NCI-H2171 treated with DMSO at 0.1 percent for 48 hours (cell line): ENCODE data around the gene ADCY10.
"Not testable (repeated sequence)": the region's sequence is repeated elsewhere in the genome, so short reads cannot be mapped to it uniquely, and the experiment has no call there.

Source experiments
- DNase-seq: peaks from one replicate; lab custom pipeline; 2025; lab: John Stamatoyannopoulos, UW

Gene ADCY10, protein sequence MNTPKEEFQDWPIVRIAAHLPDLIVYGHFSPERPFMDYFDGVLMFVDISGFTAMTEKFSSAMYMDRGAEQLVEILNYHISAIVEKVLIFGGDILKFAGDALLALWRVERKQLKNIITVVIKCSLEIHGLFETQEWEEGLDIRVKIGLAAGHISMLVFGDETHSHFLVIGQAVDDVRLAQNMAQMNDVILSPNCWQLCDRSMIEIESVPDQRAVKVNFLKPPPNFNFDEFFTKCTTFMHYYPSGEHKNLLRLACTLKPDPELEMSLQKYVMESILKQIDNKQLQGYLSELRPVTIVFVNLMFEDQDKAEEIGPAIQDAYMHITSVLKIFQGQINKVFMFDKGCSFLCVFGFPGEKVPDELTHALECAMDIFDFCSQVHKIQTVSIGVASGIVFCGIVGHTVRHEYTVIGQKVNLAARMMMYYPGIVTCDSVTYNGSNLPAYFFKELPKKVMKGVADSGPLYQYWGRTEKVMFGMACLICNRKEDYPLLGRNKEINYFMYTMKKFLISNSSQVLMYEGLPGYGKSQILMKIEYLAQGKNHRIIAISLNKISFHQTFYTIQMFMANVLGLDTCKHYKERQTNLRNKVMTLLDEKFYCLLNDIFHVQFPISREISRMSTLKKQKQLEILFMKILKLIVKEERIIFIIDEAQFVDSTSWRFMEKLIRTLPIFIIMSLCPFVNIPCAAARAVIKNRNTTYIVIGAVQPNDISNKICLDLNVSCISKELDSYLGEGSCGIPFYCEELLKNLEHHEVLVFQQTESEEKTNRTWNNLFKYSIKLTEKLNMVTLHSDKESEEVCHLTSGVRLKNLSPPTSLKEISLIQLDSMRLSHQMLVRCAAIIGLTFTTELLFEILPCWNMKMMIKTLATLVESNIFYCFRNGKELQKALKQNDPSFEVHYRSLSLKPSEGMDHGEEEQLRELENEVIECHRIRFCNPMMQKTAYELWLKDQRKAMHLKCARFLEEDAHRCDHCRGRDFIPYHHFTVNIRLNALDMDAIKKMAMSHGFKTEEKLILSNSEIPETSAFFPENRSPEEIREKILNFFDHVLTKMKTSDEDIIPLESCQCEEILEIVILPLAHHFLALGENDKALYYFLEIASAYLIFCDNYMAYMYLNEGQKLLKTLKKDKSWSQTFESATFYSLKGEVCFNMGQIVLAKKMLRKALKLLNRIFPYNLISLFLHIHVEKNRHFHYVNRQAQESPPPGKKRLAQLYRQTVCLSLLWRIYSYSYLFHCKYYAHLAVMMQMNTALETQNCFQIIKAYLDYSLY (N-terminal part only)

DNA sequence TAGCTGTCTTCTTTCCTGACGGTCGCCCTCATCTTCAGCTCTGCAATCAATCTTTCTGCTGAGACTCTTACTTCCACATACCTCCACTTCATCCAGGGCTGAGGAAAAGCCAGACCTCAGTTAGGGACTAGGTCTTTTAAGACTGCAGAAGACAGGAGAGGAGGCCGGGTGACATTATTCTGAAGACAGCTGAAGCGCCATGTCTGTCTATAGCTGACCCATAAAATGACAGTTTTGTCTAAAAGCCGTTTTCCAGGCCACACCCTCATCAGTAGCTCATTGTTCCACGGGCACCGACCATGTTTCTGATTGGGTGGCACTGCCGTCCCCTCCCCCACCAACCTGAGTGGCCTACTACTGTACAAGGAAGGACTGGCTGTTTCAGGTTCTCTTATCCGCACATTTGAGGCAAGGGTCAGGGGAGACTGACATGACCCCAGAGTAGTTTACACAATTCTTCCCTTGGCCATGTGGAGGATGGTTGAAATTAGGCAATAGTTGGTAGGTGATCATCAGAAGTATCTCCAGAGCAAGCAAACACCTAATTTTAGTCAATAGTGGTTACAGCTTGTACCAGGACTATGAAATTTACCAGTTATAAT, at the start of gene ADCY10:
TSS of gene ADCY10 (minus strand) at position 240 of the 602 bp plus-strand sequence. CDS start 8,994 bp downstream, outside the sequence.
- DNase-seq: no peak

DNA sequence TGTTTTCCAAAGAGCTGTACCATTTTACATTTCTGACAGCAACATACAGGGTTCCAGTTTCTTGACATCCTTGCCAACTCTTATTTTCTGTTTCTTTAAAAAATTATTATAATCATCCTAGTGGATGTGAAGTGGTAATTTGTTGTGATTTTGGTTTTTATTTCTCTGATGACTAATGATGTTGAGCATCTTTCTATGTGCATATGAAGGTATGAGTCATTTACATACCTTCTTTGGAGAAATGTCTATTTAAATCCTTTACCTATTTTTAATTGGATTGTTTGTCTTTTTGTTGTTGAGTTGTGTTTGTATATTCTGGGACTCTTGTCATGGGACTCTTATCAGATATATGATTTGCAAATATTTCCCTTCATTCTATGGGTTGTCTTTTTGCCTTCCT, 43.8 kb upstream of the ADCY10 start:
- DNase-seq: no peak

DNA sequence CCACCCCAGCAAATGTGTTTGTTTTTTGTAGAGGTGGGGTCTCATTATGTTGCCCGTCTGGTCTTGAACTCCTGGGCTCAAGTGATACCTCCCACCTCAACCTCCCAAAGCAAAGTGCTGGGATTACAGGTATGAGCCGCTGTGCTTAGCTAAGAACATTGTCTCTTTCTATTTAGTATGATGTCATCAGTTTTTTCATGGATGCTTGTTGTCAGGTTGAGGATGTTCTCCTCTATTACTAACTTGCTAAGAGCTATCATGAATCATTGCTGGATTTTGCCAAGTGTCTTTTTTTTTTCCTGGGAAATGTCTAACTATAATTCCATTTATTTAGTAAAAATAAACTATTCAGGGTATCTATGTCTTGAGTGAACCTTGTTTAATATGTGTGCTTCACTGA, 42.0 kb upstream of the ADCY10 start:
- DNase-seq: no peak

DNA sequence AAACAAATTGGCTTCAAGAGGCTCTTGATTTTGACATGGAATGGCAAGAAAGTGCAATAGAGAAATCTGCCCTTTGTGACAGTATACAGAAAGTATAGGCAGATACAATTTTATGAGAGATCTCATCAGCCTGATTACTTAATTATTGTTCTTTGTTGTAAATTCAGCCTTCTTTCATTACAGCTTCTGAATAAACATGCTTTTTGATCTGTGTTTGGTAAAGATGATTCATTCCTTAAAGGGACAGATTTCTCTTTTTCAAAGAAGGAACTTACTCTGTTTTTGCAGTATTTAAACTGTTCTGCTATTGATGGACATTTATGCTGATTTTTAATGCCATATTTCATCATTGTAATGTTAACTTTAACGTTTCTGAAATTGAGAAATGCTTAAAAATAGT, 36.6 kb upstream of the ADCY10 start:
- no peak for DNase-seq

DNA sequence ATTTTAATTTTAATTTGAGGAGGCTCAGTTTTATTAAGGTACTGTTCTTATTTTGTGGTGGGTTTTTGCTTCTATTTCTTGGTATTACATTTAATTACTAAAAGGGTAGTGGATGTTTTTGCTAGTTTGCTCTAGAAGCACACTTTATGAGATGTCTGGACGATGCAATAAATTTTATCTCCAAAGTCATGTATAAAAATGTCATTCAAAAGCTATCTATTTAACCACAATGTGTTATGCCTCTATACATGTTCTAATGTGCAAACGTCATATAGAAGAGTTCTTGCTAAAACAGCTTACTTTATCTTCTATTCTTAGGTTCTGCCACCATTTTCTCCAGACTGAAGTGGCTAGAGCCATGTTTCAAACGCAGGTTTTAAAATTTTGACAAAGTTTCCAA, 35.9 kb upstream of the ADCY10 start:
- no peak for DNase-seq

DNA sequence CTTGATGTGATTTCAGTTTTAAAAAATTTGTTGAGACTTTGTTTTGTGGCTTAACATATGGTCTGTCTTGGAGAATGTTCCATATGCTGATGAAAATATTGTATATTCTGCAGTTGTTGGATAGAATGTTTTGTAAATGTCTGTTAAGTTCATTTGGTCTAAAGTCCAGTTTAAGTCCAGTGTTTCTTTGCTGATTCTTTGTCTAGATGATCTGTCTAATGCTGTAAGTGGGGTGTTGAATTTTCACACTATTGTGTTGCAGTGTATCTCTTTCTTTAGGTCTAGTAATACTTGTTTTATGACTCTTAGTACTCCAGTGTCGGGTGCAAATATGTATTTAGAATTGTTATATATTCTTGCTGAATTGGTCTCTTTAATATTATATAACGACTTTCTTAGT, 33.8 kb upstream of the ADCY10 start:
- no peak for DNase-seq

DNA sequence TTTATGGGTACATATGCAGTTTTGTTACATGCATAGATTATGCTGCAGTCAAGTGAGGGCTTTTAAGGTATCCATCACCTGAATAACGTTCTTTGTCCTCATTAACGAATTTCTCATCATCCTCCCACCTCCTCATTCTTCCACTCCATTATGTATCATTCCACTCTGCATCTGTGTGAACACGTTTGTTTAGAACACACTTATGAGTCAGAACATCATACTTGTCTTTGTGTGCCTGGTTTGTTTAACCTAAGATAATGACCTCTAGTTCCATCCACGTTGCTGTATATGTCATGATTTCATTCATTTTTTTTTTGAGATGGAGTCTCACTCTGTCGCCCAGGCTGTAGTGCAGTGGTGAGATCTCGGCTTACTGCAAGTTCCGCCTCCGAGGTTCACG, 29.6 kb upstream of the ADCY10 start:
- DNase-seq: no peak

DNA sequence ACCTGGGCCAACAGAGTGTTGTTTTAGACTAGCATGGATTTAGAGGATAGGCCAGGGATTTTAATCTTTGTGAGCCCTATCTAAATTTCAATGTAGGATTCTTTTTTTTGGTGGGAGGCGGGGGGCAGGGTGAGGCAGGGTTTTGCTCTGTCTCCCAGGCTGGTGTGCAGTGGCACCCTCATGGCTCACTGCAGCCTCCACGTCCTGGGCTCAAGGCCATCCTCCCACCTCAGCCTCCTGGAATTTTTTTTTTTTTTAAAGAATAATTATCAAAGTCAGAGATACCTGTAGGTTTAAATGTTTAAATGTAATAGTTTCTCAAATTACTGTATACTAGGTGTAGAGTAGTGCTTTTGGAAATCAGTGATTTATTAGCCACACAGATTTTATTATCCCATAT, 26.3 kb upstream of the ADCY10 start:
- no peak for DNase-seq

DNA sequence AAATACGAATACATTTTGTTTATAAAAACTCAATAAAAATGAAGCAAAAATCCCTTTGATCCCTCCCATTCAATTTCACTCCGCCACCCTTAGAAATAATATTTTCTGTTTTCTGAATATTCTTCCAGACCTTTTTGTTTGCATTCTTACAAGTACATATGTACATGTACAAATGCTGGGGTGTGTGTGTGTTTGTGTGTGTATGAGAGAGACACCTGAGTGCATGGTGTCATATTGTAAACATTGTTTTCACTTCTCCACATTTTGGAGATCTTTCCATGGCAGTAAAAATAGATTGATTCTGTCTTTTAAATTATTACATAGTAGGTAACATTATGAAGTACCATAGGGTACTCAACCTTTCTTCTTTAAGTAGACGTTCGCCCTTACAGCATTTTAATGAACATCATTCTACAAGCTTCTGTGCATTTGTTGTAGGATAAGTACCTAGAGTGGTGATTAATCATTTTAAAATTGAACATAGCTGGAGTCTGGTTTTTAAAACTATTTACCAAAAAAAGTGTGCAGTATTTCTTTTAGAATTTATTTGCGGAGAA, 24.2 kb upstream of the ADCY10 start:
- DNase-seq: no peak

DNA sequence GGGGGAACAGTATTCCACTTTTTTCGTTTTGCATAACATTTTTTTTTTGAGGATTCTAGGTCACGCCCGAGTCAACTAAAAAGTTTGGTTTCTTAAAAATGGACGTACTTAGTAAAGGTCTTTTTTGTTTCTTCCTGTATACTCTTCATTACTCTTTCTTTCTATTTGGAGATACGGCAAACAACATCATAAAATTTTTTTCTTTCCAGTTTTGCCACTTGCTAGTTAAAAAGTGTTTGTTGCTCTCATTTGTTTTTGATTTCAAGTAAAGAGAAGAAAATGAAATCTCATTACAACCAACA, 23.7 kb upstream of the ADCY10 start:
- no peak for DNase-seq

DNA sequence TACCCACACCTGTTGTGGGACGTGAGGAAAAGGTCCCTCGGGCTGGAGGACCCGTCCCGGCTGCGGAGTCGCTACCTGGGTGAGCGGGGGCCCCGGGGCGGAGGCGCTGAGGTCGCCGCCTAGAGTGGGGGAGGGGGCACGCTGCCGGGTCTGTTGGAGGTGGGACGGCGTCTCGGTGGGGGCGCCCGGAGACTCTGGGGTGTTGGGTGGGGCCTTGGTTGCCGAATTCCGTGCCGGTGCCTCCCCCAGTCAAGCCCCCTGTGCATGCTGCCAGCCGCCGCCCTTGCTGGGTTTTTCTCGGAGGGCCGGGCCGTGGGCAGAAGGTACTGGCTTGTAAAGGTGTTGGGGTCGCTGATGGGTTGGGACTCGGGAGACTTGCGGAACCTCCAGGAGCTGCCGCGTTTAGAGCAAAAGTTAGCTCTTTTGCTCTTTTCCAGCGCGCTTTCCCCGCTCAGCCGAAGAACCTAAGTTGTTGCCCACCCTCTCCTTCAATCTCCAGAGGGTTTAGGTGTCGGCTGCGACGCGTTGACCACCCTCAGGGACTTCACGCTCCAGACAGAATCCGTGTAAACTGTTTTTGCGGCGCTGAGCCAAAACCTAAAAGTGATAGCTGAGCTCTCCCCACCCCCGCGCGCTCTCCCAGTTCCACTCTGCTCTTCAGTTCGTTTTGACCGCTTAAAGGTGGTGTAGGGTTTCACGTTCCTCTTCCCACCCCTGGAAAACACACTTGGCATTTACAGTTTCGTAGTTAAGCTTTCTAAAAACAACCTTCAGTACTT, 23.2 kb upstream of the ADCY10 start, which contains the start of gene MPC2:
TSS of gene MPC2 (minus strand) at position 143 of the 779 bp plus-strand sequence. CDS start 1,231 bp downstream, outside the sequence.
- peak; percentile 70 for DNase-seq

DNA sequence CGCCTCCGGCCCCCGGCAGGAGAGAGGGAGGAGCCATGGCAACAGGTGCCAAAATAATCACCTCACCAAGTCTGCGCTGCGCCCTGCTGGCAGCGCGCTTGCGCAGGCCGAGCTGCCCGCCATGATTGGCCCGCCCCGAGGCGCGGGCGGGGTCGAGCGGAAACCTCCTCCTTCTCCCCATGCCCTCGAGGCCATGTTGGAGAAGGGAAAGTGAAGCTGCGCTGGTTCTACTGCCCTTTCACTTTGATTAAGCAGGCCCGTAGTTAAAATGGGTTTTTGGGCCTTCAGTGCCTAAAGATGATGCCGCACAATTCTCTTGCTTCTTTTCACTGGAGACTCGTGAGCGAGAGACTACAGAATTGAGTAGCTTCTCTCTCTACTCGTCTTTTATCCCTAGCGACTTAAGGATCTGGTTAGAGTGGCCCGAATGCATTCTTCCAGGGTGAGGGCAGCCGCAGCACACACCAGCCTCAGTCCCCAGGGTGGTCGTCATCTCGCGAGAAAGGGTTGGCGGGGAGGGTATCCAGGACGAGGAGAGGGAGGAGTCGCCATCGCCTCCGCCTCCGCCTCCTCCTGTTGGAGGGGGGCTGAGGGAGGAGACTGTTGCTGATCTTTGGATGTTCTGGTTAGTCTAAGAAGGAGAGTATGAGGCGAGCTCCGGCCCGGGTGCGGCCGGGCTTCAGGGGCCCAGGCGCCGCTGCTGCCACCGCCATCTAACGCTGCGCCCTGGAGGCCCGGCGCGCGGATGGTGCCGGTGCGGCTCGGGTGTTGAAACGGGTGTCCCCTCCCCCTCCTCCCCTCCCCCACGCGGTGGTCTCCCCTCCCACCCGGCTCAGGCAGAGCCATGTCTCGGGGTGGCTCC, 22.4 kb upstream of the ADCY10 start, which contains the start of gene DCAF6:
TSS of gene DCAF6 (plus strand) at position 616 of the 862 bp plus-strand sequence. CDS start at position 845, 229 bp downstream.
- DNase-seq: peak; percentile 96

DNA sequence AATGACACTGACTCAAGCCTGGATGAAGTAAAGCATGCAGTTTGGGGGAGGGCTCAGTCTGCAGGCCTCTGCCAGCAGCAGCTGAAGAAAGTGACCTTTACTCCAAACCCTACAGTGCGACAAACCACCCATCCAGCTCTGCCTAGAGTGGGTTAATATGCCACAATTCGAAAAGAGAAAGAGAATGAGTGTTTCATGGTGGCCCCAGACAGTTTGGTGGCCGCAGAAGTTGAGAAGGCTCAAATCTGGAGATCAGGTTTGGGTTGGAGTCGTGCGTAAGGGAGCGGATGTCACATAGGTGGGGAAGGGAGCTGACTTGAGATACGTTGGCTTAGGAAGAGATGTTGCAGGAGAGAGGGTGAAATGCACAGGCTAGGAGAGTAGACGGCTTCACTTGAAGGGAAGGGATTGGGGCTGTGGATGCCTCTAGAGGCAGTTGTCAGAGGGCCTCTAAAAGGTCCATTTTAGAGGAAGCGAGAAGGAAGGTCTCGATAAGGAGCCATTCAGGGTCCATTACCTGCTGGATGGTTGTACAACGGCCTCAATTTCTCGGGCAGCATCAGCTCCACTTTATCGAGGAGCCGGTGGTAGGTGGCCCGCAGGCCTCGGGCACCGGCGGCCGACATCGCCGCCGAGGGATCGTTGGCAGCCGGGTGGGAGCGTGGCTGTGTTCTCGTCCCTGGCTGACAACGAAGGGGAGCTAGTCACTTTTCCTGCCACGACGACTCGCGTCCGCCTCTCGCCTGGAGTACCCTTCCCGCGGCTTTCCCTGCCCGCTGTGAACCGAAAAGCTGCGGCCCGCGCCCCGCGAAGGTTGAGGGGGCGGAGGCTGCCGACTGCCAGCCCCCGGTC, 21.5 kb upstream of the ADCY10 start:
- peak; percentile 64 for DNase-seq

DNA sequence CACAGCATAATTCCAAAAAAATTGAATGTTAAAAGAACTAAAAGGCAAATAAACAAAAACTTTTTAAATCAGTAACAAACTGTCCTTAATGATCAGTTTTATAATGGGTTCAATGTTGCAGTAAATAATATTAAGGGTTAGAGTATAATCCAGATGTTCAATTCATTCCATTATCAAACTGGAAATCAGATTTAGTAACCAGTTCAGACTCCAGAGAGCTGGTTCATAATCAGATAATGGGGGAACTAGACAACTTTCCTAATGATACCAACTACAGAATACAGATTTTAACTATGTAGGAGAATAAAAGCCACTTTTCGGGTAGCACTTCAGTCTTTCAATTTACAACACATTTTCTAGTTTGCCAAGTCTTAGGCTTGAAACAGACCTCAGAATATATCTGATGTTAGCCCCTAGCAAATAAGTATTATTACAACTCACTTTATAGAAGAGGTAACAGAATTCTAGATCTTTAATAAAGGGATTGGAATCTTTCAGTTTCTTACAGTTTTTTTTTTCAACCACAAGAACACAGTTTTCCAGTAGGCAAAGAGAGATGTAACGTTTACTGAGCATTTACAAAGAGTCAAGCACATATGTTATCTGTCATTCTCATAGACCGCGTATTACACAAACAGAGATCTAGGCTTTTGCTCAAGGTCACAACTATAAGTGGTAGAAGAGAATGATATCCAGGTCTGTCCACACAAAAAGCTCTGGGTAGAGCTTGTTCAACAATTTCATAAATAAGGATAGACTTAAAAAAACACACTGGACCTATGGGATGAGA, 20.7 kb upstream of the ADCY10 start:
- peak; percentile 24 for DNase-seq

DNA sequence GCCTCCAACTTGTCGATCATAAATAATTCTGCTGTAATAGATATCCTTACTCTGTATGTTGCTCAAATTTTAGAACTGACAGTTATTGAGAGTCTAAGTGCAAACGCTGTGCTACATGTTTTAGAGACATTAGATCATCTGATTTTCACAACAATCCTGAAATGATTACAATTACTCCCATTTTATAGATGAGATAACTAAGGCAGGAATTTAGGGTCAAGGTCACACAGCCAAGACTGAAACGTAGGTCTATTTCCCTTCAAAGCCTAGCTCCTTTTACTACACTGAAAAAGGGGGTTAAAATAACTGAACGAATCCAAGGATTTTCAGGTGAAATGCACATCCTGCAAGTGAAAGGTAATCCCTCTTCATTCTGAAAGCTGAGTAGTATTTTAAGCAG, 19.9 kb upstream of the ADCY10 start:
- DNase-seq: no peak

DNA sequence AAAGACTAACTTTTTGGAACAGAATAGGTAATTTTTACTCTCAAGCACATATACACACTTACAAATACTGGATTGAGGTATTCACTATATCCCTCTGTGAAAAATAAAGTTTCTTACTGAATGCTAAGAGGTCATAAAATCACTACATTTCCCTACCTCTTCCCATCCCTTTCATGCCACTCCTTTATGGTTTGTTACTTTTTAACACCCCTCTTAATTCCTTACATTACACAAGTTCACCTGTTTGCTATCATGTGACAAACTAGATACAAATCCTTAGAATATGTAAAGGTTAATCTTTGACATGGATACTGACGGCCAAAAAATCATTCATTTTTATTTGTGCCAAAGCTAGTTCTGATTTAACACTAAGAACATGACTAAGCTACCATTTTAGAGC, 15.8 kb upstream of the ADCY10 start:
- DNase-seq: no peak

DNA sequence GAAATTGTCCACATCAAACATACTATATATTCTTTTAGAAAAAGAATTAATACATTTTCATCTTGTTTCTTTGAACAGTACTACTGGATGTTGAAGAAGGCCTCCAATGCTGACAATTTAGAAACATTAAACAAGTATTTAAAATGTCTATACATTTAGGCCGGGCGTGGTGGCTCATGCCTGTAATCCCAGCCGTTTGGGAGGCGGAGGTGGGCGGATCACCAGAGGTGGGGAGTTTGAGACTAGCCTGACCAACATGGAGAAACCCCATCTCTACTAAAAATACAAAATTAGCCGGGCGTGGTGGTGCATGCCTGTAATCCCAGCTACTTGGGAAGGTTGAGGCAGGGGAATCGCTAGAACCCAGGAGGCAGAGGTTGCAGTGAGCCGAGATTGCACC, 15.0 kb upstream of the ADCY10 start:
- DNase-seq: not testable (repeated sequence)

DNA sequence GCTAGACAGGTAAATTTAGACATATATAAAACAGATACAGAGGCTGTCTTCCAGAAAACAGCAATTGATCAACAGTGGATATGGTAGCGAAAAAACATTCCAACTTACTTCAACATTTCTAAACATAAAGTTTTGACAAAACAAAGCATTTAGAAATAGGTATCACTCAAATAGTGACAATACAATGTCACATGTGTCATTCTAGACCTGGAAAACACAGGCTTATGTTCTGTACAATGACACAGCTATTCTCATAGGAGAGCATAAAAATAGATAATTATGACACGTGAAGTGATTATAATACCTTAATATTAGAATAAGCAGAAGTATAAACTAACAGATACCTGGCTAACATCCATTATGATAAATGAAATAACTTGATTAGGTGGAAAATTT, 14.5 kb upstream of the ADCY10 start:
- DNase-seq: no peak
